ENCODE results near the gene ENG.

- TF ChIP-seq ISL1 (CRISPR knock-in tag; IDR thresholded peaks at IDR 0.05), result no peak
- TF ChIP-seq TOX (CRISPR knock-in tag; IDR thresholded peaks at IDR 0.05; ENCODE audit: borderline replicate concordance), result no peak
- no peak for TF ChIP-seq PPARA (CRISPR knock-in tag; IDR thresholded peaks at IDR 0.05; ENCODE audit: borderline replicate concordance)
- no peak for TF ChIP-seq RARB (CRISPR knock-in tag; IDR thresholded peaks at IDR 0.05)
- TF ChIP-seq CREB5 (CRISPR knock-in tag; IDR thresholded peaks at IDR 0.05; ENCODE audit: low read depth), result no peak
Observed at GRCh38 chr9:127873886-127874285, 19.4 kb upstream of the ENG start.

All from SK-N-SH treated with all-trans-retinoic acid at 6 μM for 48 hours (cell line).